ENCODE measurements around the gene KIF16B.

KIF16B gene

GRCh38 chr20:16560661-16561060, 12.6 kb downstream of the KIF16B start:
- no peak for DNase-seq (ENCODE audit: low read depth, low spot score)
- TF ChIP-seq, protein P1, sequence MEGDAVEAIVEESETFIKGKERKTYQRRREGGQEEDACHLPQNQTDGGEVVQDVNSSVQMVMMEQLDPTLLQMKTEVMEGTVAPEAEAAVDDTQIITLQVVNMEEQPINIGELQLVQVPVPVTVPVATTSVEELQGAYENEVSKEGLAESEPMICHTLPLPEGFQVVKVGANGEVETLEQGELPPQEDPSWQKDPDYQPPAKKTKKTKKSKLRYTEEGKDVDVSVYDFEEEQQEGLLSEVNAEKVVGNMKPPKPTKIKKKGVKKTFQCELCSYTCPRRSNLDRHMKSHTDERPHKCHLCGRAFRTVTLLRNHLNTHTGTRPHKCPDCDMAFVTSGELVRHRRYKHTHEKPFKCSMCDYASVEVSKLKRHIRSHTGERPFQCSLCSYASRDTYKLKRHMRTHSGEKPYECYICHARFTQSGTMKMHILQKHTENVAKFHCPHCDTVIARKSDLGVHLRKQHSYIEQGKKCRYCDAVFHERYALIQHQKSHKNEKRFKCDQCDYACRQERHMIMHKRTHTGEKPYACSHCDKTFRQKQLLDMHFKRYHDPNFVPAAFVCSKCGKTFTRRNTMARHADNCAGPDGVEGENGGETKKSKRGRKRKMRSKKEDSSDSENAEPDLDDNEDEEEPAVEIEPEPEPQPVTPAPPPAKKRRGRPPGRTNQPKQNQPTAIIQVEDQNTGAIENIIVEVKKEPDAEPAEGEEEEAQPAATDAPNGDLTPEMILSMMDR (IDR thresholded peaks at IDR 0.05; ENCODE audit: insufficient read depth, low read length, missing control alignments) = no peak
- no peak overlapping the region for H3K4me3 ChIP-seq (ENCODE audit: low read depth, low read length)
- POLR2A ChIA-PET = interaction anchor here (0.6 kb wide), 1 partner anchor 21 kb away, joined by 3 read pairs; no protein-coding TSS in a partner anchor
- CTCF ChIA-PET = no interaction called here

DNA sequence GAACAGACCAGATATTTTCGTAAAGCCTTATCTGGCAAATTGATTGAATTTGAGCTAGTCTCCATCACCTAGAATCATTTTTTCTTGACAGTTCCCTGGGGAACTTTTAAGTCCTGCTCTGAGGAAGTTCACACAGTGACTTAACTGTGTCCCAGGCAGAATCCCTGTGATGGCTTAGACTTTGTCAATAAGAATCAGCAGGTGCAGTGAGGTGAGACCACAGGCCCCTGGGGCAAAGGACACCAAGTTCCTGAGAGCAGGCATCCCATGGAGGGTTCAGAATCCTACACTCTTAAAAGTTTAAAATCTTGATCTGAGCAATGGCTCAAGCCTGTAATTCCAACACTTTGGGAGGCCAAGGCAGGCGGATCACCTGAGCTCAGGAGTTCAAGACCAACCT, 13.0 kb downstream of the KIF16B start:
- ChIA-PET CTCF (no interaction called here), POLR2A (no interaction called here)
- H3K4me3 ChIP-seq (ENCODE audit: low read depth, low read length) = no peak overlapping the region
- no peak for DNase-seq (ENCODE audit: low read depth, low spot score)
- TF ChIP-seq, protein P1 (IDR thresholded peaks at IDR 0.05; ENCODE audit: insufficient read depth, low read length, missing control alignments) = no peak

DNA sequence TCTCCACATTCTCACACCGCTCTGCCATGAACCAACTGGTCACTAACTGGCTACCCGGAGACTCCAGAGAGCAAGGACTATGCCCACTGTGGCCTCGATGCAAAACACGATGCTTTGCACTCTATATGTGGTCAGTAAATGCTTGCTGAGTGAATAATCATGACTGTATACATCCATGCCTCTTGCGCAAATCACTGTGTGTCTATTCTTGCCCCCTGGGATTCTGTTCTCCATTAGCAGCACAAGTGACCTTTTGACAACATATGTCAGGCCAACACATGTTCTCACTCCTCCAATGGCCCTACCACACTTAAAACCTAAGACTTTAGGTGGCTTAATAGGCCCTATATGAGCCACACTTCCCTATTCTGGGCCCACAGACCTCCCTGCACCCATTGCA, 16.9 kb downstream of the KIF16B start:
- CTCF ChIA-PET = interaction anchor here (1.0 kb wide), 1 partner anchor 39 kb away, joined by 3 read pairs; no protein-coding TSS in a partner anchor
- TF ChIP-seq, protein P1 (IDR thresholded peaks at IDR 0.05; ENCODE audit: insufficient read depth, low read length, missing control alignments) = no peak
- H3K4me3 ChIP-seq (ENCODE audit: low read depth, low read length) = no peak overlapping the region
- POLR2A ChIA-PET = no interaction called here
- DNase-seq (ENCODE audit: low read depth, low spot score) = no peak

DNA sequence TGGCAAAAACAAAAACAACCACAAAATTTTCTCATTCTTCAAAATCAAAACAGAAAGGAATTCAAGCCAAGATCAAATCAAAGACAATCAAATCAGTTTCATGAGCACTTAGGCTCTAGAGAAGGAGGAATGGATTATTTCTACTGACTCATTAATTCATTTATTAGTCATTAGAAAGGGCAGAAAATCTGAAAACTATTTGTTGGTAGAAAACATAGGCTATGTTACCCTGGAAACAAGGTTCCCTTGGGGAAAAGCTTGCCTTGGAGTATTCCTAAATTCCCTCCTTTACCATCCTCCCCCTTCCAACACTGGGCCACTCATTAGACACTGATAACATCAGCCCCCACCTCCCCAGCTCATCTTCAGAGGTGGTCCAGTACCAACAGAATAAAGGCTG, 17.5 kb downstream of the KIF16B start:
- CTCF ChIA-PET = interaction anchor here (1.0 kb wide), 1 partner anchor 38 kb away, joined by 3 read pairs; no protein-coding TSS in a partner anchor
- no peak overlapping the region for H3K4me3 ChIP-seq (ENCODE audit: low read depth, low read length)
- DNase-seq (ENCODE audit: low read depth, low spot score) = no peak
- POLR2A ChIA-PET = no interaction called here
- TF ChIP-seq, protein P1 (IDR thresholded peaks at IDR 0.05; ENCODE audit: insufficient read depth, low read length, missing control alignments) = no peak

DNA sequence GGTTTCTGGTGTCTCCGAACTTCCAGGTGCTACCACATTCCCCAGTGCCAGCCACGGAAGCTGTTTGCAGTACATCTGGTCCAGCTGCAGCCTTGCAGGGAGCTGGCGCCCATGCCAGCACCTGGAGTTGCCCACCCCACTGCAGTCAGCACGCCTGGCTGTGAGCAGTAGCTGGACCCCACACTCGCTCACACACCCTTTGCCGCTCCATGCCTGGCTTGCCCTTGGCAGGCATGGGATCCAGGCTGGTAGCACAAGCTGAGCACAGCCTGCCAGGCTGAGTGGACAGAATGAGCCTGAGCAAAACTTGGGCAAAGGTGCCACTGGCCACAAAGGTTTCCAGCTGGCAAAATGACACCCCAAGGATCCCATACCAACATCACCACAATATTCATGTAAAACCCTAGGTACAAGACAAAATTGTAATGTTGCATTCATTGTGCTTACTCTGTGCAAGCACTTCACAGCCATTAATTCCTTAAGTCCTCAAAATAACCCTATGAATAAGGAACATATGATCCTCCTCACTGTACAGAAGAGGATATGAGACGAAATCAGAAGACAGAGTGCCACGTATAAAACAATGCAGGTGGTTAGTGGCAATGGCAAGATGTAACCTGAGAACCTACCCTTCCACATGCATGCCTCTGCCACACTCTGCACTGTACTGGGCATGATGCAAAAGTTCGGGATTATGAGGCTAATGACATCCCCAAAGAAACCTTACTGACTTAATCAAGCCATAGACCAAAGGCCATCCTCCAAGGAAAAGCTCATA, 18.3 kb downstream of the KIF16B start:
- TF ChIP-seq, protein P1 (IDR thresholded peaks at IDR 0.05; ENCODE audit: insufficient read depth, low read length, missing control alignments) = no peak
- ChIA-PET CTCF (interaction anchor here (1.0 kb wide), 1 partner anchor 37 kb away, joined by 3 read pairs; no protein-coding TSS in a partner anchor), POLR2A (no interaction called here)
- no peak for DNase-seq (ENCODE audit: low read depth, low spot score)
- no peak overlapping the region for H3K4me3 ChIP-seq (ENCODE audit: low read depth, low read length)

DNA sequence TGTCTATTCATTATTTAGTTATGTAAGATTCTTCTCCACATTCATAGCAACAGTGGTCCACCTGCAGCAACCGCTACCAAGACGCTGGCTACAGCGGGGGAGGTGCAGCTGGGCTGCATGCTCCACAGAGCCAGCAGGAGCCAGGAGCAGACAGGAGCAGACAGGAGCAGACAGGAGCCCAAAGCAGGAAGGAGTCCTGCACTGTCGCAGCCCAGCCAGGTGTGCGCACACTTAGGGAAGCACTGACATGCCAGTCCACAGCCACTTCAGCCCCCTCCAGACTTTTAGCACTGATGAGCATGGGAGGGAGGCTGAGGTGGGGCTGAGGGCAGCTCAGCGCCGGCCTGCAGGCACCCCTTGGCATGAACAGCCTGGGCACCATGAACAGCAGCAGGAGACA, 19.6 kb downstream of the KIF16B start:
- DNase-seq (ENCODE audit: low read depth, low spot score) = no peak
- no peak overlapping the region for H3K4me3 ChIP-seq (ENCODE audit: low read depth, low read length)
- POLR2A ChIA-PET = no interaction called here
- TF ChIP-seq, protein P1 (IDR thresholded peaks at IDR 0.05; ENCODE audit: insufficient read depth, low read length, missing control alignments) = no peak
- CTCF ChIA-PET = no interaction called here
